CD4-positive, alpha-beta T cell treated with Interleukin-21 for 1 hour (primary cell): ENCODE measurements around the gene LMNTD1.

Experiments
- DNase-seq: peaks from one replicate; pipeline ENCODE4 v3.0.0-alpha.2; 2020

Gene LMNTD1

DNA sequence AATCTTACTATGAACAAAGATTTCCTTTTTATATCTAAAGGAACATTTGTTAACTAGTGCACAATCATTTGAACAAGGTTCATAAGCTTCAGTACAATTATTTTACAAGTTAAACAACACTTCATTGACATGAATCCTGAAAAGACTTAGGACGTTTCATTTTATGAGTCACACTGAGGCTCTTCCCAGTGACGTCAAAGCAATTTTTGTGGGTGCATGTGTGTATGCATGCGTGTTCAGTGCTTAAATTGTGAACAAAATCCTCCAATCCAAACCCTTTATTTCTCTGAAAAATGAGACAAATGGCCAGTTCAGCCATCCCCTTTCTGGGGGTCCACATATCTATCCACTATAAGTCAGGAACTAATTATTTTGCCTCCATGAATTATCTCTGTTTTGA, 2.9 kb downstream of the LMNTD1 start:
- no peak for DNase-seq

DNA sequence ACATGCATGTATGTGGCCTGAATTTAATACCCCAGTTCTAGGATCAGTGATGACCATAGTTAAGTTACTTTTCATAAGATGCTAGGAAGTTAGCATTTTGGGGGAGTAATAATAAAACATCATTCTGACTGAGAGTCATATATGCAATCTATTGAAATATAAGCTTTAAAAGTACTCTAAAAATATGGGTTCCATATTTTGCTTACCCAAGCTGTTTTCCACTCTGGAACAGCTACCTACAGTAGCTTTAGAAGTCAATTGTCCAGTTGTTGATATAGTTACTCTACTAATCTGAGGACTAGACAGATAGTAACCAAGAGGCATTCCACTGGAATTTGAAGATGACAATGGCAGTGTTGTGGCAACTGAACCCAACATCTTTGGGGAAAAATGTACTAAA, 4.0 kb downstream of the LMNTD1 start:
- no peak for DNase-seq

DNA sequence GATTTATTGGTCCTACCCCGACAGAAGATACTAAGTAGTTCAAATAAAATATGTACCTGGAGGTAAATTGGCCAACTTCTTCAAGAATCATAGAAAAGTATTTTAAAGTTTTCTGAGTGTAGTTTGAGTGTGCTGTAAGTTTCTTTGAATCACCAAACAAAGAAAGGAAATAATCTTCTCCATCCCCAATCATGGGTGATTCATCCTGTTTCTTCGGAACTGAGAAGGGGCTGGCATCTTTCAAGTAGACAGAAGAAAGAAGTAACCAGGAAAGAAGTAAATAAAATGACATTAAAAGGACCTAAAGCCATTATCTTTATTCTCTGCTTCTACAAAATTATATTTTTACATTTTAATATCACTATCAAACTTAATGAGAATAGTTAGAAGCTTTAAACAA, 6.8 kb downstream of the LMNTD1 start:
- DNase-seq: no peak

DNA sequence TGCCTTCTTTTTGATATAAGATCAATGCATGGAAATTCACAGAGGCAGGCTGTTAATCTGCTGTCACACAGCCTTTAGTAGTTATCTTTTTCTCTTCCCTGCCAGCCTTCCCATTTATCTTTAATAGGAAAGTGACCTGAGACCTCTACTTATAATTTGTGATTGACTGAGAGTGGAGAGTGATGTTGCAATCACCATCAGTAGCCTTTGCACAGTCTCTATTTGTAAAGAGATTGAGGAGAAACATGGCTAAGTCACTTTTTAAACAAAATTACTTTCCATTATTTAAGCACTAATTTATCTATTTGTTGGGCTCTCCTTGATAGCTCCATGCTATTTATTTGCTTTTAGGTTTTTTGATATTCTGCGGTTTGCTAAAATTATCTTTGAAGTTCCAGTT, 19.9 kb downstream of the LMNTD1 start:
- no peak for DNase-seq

DNA sequence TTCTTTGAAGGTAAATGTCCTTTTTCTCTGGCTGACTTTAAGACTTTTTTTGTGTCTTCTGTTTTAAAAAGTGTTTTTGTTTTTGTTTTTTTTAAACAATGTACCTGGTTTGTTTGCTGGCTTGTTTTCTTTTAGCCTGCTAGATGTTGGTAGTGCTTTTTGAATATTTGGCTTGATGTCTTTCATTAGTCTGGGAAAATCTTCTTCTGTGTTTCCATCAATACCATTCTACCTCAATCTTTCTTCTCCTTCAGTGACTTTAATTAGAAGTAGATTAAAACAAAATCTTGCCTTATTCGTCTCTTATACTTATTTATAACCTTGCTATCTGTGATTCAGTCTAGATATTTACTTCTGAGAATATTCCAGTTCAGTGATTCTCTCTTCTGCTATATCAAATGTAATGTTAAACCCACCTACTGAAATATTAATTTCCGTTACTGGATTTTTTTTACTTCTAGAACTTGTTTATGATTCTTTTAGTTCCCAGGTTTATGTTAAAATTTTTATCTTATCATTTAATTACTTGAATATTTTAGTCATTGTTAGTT, 21.5 kb downstream of the LMNTD1 start:
- no peak for DNase-seq

DNA sequence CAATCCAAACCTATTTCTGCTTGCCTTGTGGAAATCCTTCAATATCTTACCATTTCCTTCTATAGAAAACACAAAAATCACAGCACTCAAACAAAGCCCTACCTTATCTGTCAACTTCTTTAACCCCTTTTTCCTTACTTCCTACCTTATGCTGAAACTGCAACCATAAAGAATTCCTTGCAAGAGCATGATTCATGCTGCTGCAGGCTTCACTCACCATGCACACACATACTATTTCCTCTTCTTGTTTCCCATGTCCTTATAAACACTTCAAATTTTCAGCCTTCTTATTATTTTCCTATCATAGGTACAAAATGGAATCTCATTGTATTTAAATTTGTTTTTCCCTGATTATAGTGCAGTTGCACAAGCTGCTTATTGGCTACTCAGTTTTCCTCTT, 23.3 kb downstream of the LMNTD1 start:
- no peak for DNase-seq

DNA sequence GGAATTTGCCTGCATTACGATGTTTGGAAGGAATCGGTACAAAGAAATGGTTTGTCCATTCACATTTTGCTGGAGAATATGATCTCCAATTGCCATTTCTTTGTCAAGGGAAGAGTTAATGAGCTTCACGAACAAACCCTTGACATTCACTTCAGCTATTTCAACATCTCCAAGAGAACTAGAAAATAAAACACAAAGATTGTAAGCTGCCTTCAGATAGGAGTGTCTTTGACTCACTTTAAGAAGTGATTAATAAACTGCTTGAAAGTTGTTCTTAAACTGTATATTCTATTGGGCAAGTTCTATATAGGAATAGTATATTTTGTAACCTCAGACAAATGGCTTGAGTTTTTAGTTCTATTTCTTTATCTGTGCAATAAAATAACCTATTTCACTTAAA, 26.3 kb downstream of the LMNTD1 start:
- DNase-seq: no peak

DNA sequence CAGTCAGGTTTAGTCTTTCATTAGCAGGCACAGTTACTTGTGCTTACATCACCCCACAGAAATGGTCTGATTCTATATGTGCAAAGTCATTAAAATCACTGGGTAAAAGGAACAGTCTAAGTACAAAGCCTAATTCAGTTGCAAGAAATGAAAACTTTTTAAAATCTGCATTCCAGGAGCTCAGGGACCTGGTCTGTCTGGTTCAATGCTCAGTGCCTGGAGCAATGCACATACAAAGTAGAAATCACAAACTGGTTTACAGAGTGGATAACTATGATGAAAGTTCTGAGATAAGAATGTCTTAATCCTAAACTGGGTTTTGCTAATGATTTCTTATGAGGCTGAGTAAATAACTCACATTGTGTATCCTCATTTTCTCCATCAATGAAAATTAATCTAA, 28.7 kb downstream of the LMNTD1 start:
- no peak for DNase-seq

DNA sequence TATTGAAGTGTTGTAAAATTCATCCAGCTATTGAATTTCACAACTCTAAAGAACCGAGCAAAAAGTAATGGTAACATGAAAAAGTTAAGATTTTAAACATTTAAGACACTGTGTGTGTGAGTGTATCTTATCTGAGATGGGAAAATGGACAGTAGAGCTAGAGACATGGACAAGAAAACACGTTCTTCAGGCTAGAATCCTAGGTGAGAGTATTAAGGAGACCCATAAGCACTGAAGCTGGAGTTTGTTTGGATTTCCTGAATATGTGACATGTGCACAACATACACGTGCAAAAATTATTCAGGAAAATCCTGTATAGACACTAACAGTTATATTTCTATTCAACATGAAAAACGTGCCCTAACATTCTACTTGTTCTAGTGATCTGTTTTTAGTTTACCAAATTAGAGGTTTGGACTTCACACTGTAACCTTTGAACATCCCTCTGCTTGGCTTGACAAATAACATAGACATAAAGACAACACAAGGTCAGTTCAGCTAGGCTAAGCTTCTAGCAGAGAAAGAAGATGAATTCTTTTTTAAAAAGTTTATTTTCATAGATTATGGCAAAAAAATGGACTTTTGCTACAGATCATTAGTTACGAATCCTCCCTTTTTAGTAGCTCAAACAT, 31.3 kb downstream of the LMNTD1 start:
- DNase-seq: no peak

DNA sequence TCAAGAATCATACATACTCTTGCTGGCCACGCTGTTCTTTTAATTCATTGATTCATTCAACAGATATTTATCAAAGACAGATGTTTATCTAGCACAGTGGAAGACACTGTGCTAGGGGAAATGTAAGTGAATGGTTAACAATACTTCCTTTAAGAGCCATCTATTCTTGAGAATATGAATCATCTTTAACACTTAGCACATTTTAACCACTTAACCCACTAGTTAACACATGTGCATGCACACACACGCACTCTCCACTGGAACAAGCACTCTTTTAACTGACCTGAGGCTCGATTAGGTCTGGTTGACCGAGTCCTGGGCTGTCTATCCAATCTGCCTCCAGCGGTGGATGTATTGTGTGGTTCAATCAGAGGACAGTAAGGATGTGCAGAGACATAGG, 34.6 kb downstream of the LMNTD1 start:
- no peak for DNase-seq

DNA sequence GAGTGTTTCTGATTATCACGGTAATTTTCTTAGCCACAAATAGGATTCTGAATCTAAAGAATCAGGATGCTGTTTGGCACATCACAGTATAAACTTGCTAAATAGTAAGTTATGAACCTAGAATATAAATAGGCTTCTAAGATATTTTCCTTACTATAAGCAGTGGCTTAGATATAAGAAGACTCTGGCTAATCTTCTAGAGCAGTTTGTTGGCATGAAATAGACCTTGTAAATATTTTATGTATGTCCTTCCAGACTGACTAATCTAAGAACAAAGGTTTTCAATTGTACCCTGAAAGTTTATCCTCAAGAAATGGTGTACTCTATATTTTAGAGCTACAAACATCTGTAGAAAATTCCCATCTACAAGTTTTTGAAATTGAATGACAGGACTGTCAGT, 48.3 kb downstream of the LMNTD1 start:
- no peak for DNase-seq

DNA sequence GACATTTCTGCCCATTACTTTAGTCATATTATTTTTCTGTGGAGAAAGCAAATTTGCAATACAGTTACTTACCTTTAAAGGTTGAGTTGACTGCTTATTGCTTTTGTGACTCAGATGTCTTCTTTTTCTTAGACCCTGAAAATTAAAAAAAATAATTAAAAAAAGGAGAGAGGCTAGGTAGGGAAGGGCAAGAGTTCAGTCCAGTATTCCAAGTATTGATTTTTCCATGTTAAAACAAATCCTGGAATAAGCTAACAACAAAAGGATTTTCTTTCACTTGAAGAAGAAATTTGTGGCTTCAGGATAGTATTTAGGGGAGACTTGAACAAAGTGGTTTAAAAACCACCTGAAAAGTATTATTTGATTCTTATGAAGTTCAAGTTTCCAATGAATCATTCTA, 49.4 kb downstream of the LMNTD1 start:
- DNase-seq: no peak

DNA sequence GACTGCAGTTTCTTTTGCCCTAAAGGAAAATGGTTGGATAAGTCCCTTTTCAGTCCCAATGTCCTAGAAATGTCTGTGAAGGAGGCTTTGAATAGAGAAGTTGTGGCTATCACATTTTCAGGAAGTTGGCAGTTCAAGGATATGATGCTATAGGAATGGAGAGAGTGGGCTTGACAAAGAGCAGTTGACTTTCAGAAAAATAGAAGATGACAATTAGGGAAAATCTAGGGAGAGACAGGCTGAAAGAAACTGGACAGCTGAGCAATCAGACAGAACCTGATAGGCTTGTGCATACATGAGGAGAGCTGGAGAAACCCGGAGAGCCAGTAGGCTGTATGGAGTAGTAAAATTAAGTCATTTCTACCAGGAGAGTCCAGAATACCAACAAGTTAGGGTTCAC, 50.5 kb downstream of the LMNTD1 start:
- no peak for DNase-seq

DNA sequence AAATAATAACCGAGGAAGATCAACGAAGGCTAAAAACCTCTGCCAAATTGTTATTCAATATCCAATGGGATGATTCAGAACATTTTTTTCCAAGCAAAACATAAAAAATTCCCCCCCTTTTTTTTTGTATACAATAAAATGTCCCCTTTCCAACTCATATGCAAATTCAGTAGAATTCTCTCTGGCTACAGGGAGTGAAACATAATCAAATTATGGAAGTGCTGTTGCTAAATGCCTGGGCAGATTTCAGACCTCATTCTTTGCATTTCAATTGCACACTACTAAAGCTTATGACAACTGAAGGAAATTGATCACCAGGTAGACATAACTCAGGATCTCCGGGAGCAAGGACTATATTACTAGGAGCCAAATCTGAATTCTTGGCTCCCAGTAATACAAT, 51.0 kb downstream of the LMNTD1 start:
- DNase-seq: no peak

DNA sequence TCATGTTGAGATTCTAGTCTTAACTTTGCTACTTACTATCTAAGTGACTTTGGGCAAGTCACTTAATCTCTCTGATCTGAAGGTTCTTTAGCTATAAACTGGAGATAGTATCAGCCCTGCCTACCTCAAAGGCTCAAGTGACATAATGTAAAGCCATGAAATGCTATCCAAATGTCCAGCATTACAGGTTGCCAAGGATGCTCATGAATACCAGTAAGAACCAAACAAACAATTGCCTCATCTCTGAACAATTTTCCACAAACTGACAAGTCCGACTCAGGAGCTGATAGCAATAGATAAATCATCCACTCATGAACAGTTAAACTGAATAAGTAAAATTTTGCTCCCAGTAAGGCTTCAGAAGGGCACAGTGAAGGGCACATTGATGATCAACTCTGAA, 51.5 kb downstream of the LMNTD1 start:
- DNase-seq: no peak

DNA sequence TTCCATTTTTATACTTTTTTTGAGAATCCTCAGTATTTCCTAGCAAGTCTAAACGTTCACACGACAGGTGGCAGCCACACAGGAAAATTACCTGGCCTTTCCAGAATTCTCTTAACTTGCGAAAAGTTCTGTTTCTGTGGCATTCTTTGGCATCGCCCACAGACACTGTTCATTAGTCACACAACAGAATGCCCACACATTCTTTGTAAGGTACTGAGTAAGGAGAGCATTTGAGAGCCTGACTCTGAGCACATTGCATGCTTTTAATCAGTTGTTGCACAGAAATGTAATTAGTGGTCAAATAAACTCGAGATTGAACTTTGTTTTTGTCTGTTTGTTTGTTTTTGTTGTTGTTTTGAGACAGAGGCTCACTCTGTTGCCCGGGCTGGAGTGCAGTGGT, 52.4 kb downstream of the LMNTD1 start:
- DNase-seq: no peak

DNA sequence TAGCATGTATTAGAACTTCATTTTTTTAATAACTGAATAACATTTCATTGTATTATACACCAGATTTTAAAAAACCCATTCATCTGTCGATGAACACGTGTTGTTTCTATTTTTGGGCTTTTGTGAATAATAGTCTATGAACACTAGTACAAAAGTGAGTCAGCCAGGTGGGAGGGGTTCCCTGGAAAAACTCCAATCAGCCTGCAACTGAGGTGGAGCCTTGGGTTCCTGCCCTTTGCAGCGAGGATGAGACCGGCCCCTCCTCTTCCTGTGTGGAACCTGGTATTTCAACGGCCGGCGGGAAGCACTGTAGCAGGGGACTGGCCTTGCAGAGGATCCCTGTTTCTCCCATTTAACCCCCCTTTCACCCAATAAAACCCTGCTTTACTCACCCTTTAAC, 56.1 kb downstream of the LMNTD1 start:
- DNase-seq: no peak

DNA sequence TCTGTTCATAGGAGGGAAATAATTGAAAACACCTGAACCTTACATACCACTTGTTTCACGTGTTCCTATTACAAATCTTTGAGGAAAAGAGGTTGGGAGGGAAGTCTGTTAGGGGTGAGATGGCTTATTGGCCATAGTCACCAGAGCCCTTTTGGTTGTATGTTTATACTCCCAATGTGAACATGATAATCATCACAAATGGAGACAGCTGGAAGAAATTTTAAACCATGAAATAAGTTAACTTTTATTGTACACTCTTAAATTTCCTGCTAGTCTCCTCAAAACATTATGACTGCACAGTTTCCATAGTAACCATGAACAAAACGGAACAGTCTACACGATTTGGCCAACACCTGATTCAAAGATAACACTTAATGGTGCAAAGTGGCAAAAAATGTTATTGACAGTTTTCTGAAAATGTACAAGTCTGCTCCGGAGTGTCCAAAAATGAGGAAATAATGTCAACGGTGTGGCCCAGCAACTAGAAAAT, 56.9 kb downstream of the LMNTD1 start:
- DNase-seq: peak; percentile 8

DNA sequence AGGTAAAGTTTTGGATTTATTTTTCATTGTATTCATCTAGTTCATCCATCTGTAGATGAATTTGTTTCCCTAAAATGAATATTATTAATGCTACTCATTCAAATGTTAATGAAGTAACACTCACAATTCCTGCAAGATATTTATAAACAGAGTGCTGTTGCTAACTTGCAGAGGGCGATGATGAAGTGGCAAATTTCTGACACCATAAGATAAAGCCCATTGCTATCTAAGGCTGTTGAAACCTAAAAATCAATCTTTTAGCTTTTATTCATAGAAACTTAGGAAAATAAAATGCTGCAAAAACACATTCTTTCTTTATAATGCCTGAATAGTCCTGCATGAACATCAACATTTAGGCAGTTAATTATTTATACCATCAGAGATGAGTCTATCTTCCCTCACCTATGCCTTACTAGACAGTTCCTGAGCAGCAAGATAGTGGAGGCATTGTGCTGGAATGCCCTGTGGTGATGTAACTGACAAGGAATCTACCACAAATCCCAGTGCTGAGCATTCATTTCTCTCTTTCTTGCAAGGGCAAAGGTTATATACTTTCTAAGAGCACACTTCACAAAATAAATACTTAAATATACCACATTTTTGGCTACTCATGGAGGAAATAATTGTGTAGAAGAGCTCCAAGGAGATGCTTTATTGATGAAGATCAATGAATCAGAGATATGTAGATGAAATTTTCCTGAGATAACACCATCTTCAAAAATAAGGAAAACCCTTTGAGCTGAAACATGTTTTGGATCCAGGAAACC, 57.6 kb downstream of the LMNTD1 start:
- DNase-seq: no peak

DNA sequence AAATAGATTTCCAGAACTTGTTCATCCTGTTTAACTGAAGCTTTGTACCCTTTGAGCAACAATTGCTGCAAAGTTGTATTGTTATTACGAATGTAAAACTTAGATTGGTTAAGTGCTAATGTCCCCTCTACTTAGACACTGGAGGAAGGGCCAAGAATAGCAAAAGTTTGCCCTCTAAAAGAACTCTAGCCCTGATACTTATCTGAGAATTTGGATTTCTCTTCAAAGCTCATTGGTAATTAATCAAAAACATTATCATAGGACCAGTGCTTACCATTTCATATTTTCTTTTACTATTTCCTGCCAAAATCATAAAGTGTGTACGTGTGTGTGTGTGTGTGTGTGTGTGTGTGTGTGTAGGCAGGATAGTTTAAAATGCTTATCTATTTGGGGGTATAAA, 58.2 kb downstream of the LMNTD1 start:
- DNase-seq: no peak

DNA sequence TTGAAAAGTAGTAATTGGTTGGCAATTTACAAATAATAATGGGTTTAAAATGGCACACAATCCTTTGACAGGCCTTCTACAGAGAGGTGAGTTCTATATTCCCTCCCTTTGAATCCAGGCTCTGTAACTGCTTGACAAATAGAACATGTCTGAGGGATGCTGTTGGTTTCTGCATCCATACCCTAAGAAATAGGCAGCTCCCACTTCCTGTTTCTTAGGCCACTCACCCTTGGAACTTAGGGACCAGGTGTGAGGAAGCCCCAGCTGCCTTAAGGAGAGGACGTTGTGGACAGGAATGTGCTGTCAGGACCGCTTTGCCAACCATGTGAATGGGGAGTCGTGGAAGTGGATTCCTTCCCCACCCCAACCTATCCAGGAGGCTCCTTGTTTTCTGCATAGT, 59.4 kb downstream of the LMNTD1 start:
- no peak for DNase-seq

DNA sequence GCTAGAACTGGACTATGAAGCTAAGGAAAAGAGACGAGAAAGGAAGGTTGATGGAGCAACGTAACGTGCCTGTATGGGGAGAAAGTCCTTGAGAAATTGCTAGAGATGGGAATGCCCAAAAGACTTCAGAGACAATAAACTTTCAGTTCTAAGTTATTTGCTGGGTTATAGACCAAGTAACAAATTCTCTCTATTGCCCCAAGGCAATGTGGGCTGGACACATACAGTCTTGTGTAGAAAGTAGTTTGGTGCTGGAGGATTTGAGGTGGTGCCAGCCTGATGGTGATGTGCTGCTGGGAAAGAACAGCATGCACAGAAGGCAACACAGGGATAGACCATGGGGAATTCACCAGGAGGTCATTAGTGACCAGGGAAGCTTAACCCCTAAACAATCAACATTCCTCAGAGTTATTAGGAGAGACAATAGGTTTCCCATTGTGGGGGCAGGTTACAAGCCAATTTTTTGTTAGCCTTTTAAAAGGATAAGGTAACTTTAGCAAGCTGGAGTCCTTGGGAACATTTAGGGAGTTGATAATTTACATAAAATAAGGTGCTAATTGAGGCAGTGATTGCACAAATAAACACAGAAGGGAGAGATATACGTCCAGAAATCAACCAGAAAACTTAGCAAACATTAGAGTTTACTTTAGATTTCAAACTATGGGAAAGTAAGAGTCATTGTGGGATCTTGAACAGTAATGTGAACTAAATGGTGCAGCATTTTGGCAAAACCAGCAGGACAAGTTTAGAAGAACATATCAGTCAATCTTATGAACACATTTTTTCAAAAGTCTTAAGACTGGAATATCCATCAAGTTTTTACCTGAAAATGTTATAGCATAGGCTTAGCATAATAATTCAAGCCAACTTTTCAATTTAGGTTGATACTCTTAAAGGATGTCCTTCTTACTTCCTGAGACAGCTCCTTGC, 61.4 kb downstream of the LMNTD1 start:
- no peak for DNase-seq
